Mesothelial cell of epicardium (in vitro differentiated cells): ENCODE data around the gene FHL3. TPM values are rescaled to one million over a fixed set of nuclear protein-coding genes. Genes with fewer than 3 reads are reported as not detected.

Experiments used
- DNase-seq, 2 experiments: peaks; one replicate each; pipeline ENCODE4 v3.0.0; 2021; ENCODE audit warnings: low spot score in 2 of 2; ENCODE audit not compliant: unreplicated experiment in 2 of 2
- H3K27ac Mint-ChIP-seq: 2 replicates; pipeline ENCODE4 v1.8.0; 2021; ENCODE audit warnings: mixed read lengths
- H3K27me3 Mint-ChIP-seq: 2 replicates; pipeline ENCODE4 v1.8.0; 2021; ENCODE audit warnings: low read depth, mixed read lengths
- H3K36me3 Mint-ChIP-seq: 2 replicates; pipeline ENCODE4 v1.8.0; 2021; ENCODE audit warnings: mixed read lengths
- H3K4me1 Mint-ChIP-seq: 2 replicates; pipeline ENCODE4 v1.8.0; 2021; ENCODE audit warnings: mixed read lengths
- H3K4me3 Mint-ChIP-seq: 2 replicates; pipeline ENCODE4 v1.8.0; 2021; ENCODE audit warnings: mild to moderate bottlenecking, moderate library complexity, mixed read lengths
- H3K9me3 Mint-ChIP-seq: 2 replicates; pipeline ENCODE4 v1.8.0; 2021; ENCODE audit warnings: mixed read lengths
- CTCF ChIP-seq: fragments of 200-600 bp; sonication (generic); IDR thresholded peaks from one replicate; pipeline ENCODE4 v1.5.0; 2021; ENCODE audit warnings: antibody characterized with exemption; ENCODE audit not compliant: unreplicated experiment
- total RNA-seq: library from RNA; stranded (reverse); gene quantifications from 3 replicates; pipeline ENCODE4 v1.2.1, GENCODE V29; 2021

FHL3 gene
- total RNA-seq, 1 donor from 2014 or later, result 50.6 TPM

DNA sequence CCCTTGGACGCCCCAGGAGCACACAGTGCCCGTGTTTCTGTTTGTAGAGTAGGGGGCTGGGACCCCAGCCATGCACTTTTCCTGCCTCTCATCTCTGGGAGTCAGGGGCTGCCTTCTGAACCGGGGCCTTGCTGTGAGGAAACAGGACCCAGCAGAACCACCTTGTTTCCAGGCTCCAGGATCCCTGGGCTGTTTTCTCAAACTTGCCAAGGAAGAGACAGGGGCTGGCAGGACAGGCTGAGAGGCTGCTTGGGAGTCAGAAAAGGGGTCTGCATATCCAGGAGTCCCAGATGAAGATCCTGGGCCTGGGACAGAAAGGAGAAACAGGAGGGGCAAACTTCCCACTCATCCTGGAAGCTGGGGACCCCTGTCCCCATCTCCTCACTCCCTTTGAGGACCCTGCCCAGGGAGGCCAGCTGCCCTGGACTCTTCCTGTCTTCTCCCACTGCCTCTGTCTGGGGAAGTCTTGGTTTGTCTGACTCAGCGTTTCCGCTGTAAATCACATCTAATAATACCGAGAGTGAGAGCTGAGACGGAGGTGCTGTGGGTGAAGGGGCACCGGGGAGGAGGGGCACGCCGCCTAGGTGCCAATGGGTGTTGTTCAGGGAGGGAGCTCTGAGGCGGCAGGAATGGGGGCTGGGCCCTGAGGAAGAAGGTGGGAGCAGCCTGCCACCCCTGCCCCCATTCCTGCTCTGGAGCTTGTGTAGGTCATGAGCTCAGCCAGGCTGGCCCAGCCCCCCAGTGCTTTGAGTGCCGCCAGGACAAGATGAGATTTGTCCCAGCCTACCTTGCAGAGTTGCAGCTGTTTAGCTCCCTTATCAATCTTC lies 24.6 kb upstream of the FHL3 start:
- Mint-ChIP-seq H3K4me3 (peak overlapping the region; percentile 42), H3K9me3 (no peaks in the 10 kb centered on the region), H3K27ac (peak overlapping the region; percentile 79), H3K4me1 (peaks cover 45% of the 10 kb centered on the region), H3K27me3 (peaks cover 9% of the 10 kb centered on the region), H3K36me3 (peaks cover 8% of the 10 kb centered on the region)
- TF ChIP-seq CTCF, result no peak
- DNase-seq, result no peak

GRCh38 chr1:38029081-38029681 lies 23.9 kb upstream of the FHL3 start:
- Mint-ChIP-seq H3K9me3 (no peaks in the 10 kb centered on the region), H3K36me3 (peaks cover 12% of the 10 kb centered on the region), H3K4me1 (peaks cover 45% of the 10 kb centered on the region), H3K27ac (peak overlapping the region; percentile 64), H3K27me3 (peaks cover 4% of the 10 kb centered on the region), H3K4me3 (no peak overlapping the region)
- TF ChIP-seq CTCF, result no peak
- no peak for DNase-seq

- H3K4me3 Mint-ChIP-seq, result no peak overlapping the region
- peaks cover 15% of the 10 kb centered on the region for H3K36me3 Mint-ChIP-seq
- H3K4me1 Mint-ChIP-seq, result peaks cover 45% of the 10 kb centered on the region
- no peak for DNase-seq
- no peak for TF ChIP-seq CTCF
- H3K9me3 Mint-ChIP-seq, result no peaks in the 10 kb centered on the region
- peaks cover 2% of the 10 kb centered on the region for H3K27me3 Mint-ChIP-seq
- no peak overlapping the region for H3K27ac Mint-ChIP-seq
Observed at GRCh38 chr1:38028671-38029070, 23.4 kb upstream of the FHL3 start.

GRCh38 chr1:38028105-38028591 lies 22.8 kb upstream of the FHL3 start:
- Mint-ChIP-seq H3K27me3 (peaks cover 2% of the 10 kb centered on the region), H3K9me3 (no peaks in the 10 kb centered on the region), H3K4me3 (no peak overlapping the region), H3K36me3 (peaks cover 17% of the 10 kb centered on the region), H3K4me1 (peaks cover 45% of the 10 kb centered on the region), H3K27ac (peak overlapping the region; percentile 30)
- no peak for DNase-seq
- TF ChIP-seq CTCF, result no peak

- Mint-ChIP-seq H3K4me1 (peaks cover 45% of the 10 kb centered on the region), H3K9me3 (no peaks in the 10 kb centered on the region), H3K27me3 (no peaks in the 10 kb centered on the region), H3K4me3 (no peak overlapping the region), H3K36me3 (peaks cover 21% of the 10 kb centered on the region), H3K27ac (peak overlapping the region; percentile 30)
- DNase-seq, result no peak
- no peak for TF ChIP-seq CTCF
Observed at GRCh38 chr1:38027201-38028104, 22.1 kb upstream of the FHL3 start.
